ENCODE results near the gene RERE. TPM values are rescaled to one million over a fixed set of nuclear protein-coding genes. Genes with fewer than 3 reads are reported as not detected.

The RERE gene
- total RNA-seq, 1 experiment from 2014 or later: 13.1 TPM

- no peak for DNase-seq (ENCODE audit: low read depth)
These were observed 451.6 kb downstream of the RERE start for GRCh38 chr1:8365661-8366362.

- no peak for DNase-seq (ENCODE audit: low read depth)
These were observed 452.7 kb downstream of the RERE start for GRCh38 chr1:8364528-8365442.

DNA sequence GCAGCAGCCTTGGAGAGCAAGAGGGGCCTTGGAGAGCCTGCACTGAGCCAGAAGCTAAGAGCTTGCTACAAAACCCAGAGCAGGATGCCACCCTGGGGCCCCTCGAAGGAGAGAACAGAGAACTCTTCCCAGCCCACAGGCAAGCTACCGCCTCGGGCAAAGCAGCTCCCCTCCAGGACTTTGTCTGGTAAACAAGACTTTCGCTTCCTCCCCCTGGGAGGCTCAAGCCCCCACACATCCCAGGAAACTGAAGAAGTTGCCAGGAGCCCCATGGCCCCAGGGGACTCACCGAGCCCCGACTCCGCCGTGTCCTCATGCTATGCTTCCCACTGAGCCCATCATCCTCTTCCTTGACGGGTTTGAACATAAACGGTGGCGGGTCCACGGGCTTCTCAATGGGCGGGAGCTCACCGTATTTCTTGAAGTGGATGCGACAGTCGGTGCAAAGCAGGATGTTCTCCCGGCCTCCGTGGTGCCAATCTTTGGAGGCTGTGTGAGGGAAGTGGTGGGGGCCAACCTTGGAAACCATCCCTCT, 453.6 kb downstream of the RERE start:
- DNase-seq (ENCODE audit: low read depth): no peak

DNA sequence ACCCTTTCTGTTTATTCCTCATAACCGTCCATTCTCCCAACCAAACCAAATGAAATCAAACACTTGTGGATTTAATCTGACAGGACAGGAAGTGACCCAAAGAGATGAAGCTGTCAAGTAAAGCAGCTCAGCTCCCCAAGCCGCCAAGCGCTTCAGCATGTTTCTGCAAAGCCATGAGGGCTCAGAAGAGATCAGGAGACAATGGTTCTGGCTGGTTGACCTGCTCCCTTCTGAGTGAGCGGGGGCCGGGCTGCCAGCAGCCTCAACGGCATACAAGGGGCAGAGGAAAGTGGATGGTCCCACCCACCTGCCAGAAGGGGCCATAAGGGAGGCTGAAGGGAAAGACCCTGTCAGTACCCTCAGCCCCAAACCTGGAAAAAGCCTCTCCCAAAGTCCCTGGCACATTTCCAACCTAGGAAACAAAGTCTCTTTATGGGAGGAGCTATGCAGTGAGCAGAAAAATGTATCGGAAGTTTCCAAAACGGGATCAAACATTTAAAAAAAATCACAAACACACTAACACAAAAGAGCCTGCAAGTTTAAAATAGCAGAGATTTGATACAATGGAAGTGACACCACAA, 454.2 kb downstream of the RERE start:
- no peak for DNase-seq (ENCODE audit: low read depth)

DNA sequence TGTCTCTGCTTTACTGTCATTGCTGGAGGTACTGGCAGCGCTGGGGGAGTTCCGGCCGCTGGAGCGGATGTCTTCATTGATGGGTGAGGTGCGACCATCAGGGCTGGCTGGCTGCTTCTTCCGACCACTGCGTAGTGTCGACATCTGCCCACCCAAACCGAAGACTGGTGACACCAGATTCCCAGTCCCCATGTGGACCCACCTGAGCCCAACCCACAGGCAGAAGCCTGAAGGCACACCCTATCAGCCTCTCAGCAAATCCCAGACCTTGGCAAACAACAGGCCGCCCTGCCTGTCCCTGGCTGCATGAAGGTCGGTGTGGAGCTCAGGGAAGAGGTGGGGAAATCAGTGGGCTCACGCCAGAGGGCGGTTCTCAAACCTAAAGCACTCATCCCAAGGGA, 454.7 kb downstream of the RERE start:
- DNase-seq (ENCODE audit: low read depth): no peak

DNA sequence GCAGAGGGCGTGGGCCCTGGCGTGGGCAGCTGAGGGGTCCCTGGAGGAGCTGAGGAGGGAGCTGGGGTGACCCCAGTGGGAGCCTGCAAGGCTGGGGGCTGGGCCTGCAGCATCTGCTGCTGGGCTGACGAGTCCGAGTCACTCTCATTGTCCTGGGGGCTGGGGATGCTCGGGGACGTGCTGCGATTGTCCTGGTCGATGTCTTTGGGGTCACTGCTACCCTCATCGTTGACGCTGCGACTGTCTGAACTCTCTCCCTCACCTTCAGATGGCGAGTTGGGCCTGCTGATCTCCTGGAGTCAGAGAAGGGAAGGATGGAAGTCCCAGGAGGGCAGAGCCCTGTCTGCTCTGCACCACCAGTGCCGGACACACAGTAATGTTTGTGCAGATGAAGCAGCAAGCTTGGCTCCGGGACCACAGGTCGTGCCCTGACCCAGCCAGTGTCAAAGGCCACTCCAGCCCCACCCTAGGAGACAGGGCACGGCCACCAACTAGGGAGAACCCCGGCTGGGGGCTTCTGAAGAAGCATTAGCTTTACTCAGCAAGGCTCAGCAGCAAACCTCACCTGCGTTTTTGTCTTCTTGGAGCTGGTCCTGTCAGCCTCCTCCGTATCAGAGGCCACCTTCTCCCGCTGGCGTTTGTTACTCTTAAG, 456.1 kb downstream of the RERE start:
- no peak for DNase-seq (ENCODE audit: low read depth)

- DNase-seq (ENCODE audit: low read depth): no peak
These were observed 456.8 kb downstream of the RERE start for GRCh38 chr1:8360493-8361197.

GRCh38 chr1:8359617-8360481, 457.6 kb downstream of the RERE start:
- no peak for DNase-seq (ENCODE audit: low read depth)

- no peak for DNase-seq (ENCODE audit: low read depth)
These were observed 458.4 kb downstream of the RERE start for GRCh38 chr1:8358897-8359616.

- no peak for DNase-seq (ENCODE audit: low read depth)
These were observed 459.1 kb downstream of the RERE start for GRCh38 chr1:8358241-8358896.

- DNase-seq (ENCODE audit: low read depth): no peak
These were observed 459.9 kb downstream of the RERE start for GRCh38 chr1:8357329-8358101.

GRCh38 chr1:8356256-8357209, 460.9 kb downstream of the RERE start:
- no peak for DNase-seq (ENCODE audit: low read depth)

- no peak for DNase-seq (ENCODE audit: low read depth)
These were observed 461.8 kb downstream of the RERE start for GRCh38 chr1:8355439-8356255.

DNA sequence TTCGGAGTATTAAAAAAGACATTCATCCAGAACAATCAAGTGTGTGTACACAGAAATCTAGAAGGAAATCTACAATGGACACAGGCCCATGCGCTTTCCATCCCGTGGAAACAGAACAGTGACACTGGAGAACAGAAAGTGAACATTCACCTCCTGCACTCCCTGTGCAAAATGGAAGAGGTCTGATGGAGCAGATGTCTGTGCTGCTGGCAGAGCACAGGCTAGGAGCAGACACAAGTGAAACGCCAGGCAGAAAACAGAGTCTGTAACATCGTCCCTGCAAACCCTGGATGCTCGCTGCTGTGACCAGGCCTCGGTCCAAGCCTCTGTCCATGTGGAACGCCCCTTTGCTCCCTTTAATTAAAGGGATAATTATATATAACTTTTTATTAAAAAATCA, 463.4 kb downstream of the RERE start:
- no peak for DNase-seq (ENCODE audit: low read depth)

DNA sequence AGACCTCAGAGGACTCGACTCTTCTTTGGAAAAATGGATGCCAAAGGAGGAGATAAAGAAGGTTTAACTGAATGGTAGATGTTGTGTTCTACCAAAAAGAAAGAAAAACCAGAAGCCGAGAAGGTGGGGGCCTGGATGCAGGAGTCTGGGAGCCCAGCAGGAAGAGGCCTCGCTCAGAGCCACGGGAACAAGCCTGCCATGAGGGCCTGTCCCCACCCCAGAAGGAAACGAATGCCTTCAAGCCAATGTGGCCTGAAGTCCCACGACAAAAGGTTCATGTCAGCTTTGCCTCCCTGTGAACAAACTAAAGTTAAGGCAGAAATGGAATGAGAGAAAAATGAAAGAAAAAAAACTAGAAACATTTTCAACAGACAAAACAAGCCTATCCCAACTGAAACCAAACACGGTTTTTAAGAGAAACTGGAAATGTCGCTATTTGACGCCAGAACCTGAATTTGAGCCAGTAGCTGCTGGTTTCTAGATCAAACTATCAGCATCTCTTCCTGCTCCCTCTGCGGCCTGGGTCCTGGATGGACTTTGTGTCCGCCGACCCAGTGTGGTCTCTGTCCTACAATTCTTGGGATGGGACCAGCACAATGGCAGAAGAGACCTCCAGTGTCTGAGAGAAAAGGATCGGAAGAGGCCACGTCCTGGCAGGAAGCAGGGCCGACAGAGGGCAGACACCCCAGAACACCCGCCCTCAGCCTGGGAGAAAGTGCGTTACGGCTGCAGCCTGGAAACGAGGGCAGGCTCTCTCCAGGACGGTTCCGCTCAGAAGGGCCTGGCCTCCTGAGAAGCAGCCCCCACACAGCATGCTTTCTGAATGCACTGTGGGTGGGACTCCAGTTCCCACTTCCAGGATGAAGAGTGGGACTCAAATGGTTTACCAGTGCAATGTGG, 464.3 kb downstream of the RERE start:
- no peak for DNase-seq (ENCODE audit: low read depth)

Data from M059J (cell line).